DOHH2 (cell line): ENCODE measurements around the gene SKA2.

Experiments
- H3F3A ChIP-seq: fragments of 200-600 bp; sonication (generic), shearing (Covaris generic); 2 replicates; pipeline ENCODE4 v1.6.0; 2016; ENCODE audit warnings: antibody characterized with exemption, mild to moderate bottlenecking; ENCODE audit not compliant: control insufficient read depth, insufficient read depth
- H3K27ac ChIP-seq: fragments of 200-600 bp; sonication (generic); 2 replicates; pipeline ENCODE4 v1.5.1; 2014; ENCODE audit warnings: low read depth, mild to moderate bottlenecking, low read length, moderate library complexity
- H3K27me3 ChIP-seq: fragments of 200-600 bp; sonication (generic); 2 replicates; pipeline ENCODE4 v1.6.1; 2014; ENCODE audit warnings: mild to moderate bottlenecking, low read length, mixed read lengths; ENCODE audit not compliant: control insufficient read depth
- H3K36me3 ChIP-seq: fragments of 200-600 bp; sonication (generic); 2 replicates; pipeline ENCODE4 v1.6.1; 2014; ENCODE audit warnings: mild to moderate bottlenecking, low read length, moderate library complexity, mixed read lengths; ENCODE audit not compliant: control insufficient read depth
- H3K4me1 ChIP-seq: fragments of 200-600 bp; sonication (generic); 2 replicates; pipeline ENCODE4 v1.6.1; 2014; ENCODE audit warnings: mild to moderate bottlenecking, low read length, mixed read lengths; ENCODE audit not compliant: control insufficient read depth
- H3K4me2 ChIP-seq: fragments of 200-600 bp; sonication (generic); 2 replicates; pipeline ENCODE4 v1.6.0; 2014; ENCODE audit warnings: mild to moderate bottlenecking, low read length, moderate library complexity
- H3K4me3 ChIP-seq: fragments of 200-600 bp; sonication (generic); 2 replicates; pipeline ENCODE4 v1.5.1; 2014; ENCODE audit warnings: mild to moderate bottlenecking, low read length, mixed read lengths
- H3K79me2 ChIP-seq: fragments of 200-600 bp; sonication (generic); 2 replicates; pipeline ENCODE4 v1.6.1; 2014; ENCODE audit warnings: mild to moderate bottlenecking, low read length, mixed read lengths; ENCODE audit not compliant: control insufficient read depth
- H3K9me2 ChIP-seq: fragments of 200-600 bp; sonication (generic); replicated peaks from 2 replicates; pipeline ENCODE4 v1.6.1; 2014; ENCODE audit warnings: mild to moderate bottlenecking, low read length, mixed read lengths; ENCODE audit not compliant: control insufficient read depth
- H3K9me3 ChIP-seq: fragments of 200-600 bp; sonication (generic); 2 replicates; pipeline ENCODE4 v1.6.1; 2014; ENCODE audit warnings: antibody characterized with exemption, low read length, mixed read lengths; ENCODE audit not compliant: control insufficient read depth, insufficient read depth
- H4K20me1 ChIP-seq: fragments of 200-600 bp; sonication (generic); 2 replicates; pipeline ENCODE4 v1.6.0; 2014; ENCODE audit warnings: low read depth, mild to moderate bottlenecking, antibody characterized with exemption, low read length, moderate library complexity; ENCODE audit not compliant: control insufficient read depth, insufficient read depth
- CTCF ChIP-seq: fragments of 200-600 bp; sonication (generic); IDR thresholded peaks from one replicate; pipeline ENCODE4 v1.5.1; 2014; ENCODE audit warnings: antibody characterized with exemption, mild to moderate bottlenecking, low read depth, low read length; ENCODE audit not compliant: poor library complexity, severe bottlenecking
- EZH2phosphoT487 ChIP-seq: fragments of 200-600 bp; sonication (generic); IDR thresholded peaks from 2 replicates; pipeline ENCODE4 v1.6.1; 2017; ENCODE audit warnings: borderline replicate concordance, mild to moderate bottlenecking, antibody characterized with exemption, low read length, moderate library complexity, mixed read lengths

The SKA2 gene

DNA sequence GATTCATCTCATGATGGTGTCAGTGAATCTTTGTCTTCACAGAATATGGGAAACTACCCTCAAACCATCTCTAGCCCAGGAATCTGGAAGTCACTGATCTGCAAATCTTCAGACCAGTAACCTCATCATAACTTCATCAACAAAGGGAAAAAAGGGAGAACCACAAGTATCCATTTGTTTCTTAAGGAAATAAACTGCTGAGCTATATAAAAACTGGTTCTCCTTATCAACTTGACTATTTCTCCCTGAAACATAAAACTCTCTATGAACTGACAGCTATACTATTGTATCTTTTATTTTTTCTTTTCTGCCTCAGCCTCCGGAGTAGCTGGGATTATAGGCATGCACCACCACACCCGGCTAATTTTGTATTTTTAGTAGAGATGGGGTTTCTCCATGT is 87.6 kb downstream of the SKA2 start:
- no peaks in the 10 kb centered on the region for H3K9me2 ChIP-seq

DNA sequence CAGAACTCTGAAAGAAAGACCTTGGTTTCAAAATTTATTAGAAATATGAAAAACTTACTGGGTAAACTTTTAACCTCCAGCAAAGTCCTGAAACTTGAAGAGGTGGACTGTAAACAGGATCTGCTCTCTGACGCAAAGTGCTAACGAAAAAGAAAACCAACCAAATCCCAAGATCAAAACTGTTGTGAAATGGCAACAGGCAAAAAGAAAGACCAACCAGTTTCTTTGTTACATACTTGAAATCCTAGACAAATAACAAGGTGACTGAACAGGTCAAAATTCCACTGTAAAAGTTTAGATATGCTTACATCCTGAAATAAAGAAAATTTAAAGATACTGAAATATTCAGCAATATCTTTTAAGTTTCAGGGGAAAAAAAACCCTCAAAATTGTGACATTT is 92.5 kb downstream of the SKA2 start:
- Histone ChIP-seq H3K79me2 (no peaks in the 10 kb centered on the region), H3K9me2 (no peaks in the 10 kb centered on the region), H3K4me1 (no peaks in the 10 kb centered on the region), H3K27ac (no peak overlapping the region), H3K9me3 (no peaks in the 10 kb centered on the region), H4K20me1 (no peaks in the 10 kb centered on the region), H3F3A (no peaks in the 10 kb centered on the region), H3K4me3 (no peak overlapping the region), H3K27me3 (no peaks in the 10 kb centered on the region), H3K4me2 (no peak overlapping the region), H3K36me3 (peaks cover 50% of the 10 kb centered on the region)
- no peak for TF ChIP-seq CTCF
- no peak for TF ChIP-seq EZH2phosphoT487

More for the DNA sequence above, 87.6 kb downstream of the SKA2 start:
- no peaks in the 10 kb centered on the region for H3K9me3 ChIP-seq
- H3K4me2 ChIP-seq = no peak overlapping the region
- TF ChIP-seq EZH2phosphoT487 = no peak
- TF ChIP-seq CTCF = no peak
- H3K27ac ChIP-seq = no peak overlapping the region
- no peaks in the 10 kb centered on the region for H3K27me3 ChIP-seq
- no peaks in the 10 kb centered on the region for H3F3A ChIP-seq
- no peaks in the 10 kb centered on the region for H3K4me1 ChIP-seq
- no peaks in the 10 kb centered on the region for H3K79me2 ChIP-seq
- peaks cover 52% of the 10 kb centered on the region for H3K36me3 ChIP-seq
- no peaks in the 10 kb centered on the region for H4K20me1 ChIP-seq
- H3K4me3 ChIP-seq = no peak overlapping the region
